Thymus (tissue), 11 donors: Measurements from ENCODE around the gene TMSB10. TPM values are rescaled to one million over a fixed set of nuclear protein-coding genes. Genes with fewer than 3 reads are reported as not detected.
"Not testable (repeated sequence)": the region's sequence is repeated elsewhere in the genome, so short reads cannot be mapped to it uniquely, and the experiment has no call there.

Experiments
- DNase-seq, 9 donors: peaks; one replicate each; pipeline ENCODE4 v3.0.0-alpha.2; 2013; ENCODE audit warnings: low spot score in 9 of 9, low read depth in 6 of 9, missing footprints in 1 of 9
- H3K27ac ChIP-seq, 2 donors: one replicate each; pipeline ENCODE4 v1.5.1; 2013; ENCODE audit warnings: control low read depth in 1 of 2, low read depth in 1 of 2, low read length in 1 of 2, mild to moderate bottlenecking in 1 of 2, moderate library complexity in 1 of 2
- H3K27me3 ChIP-seq, 2 donors: one replicate each; pipeline ENCODE4 v1.5.1; 2013; ENCODE audit warnings: low read length in 1 of 2; ENCODE audit not compliant: control insufficient read depth in 2 of 2, insufficient read depth in 1 of 2
- H3K36me3 ChIP-seq, 2 donors: one replicate each; pipeline ENCODE4 v1.5.1; 2013; ENCODE audit warnings: low read length in 1 of 2, mild to moderate bottlenecking in 1 of 2, moderate library complexity in 1 of 2; ENCODE audit not compliant: control insufficient read depth in 2 of 2, insufficient read depth in 2 of 2
- H3K4me1 ChIP-seq, 2 donors: one replicate each; pipeline ENCODE4 v1.5.1; 2013; ENCODE audit warnings: low read length in 2 of 2; ENCODE audit not compliant: control insufficient read depth in 2 of 2, insufficient read depth in 2 of 2
- H3K4me3 ChIP-seq, 2 donors: one replicate each; pipeline ENCODE4 v1.5.1; 2013; ENCODE audit warnings: low read length in 2 of 2, control low read depth in 1 of 2, mild to moderate bottlenecking in 1 of 2
- H3K9me3 ChIP-seq, 2 donors: one replicate each; pipeline ENCODE4 v1.5.1; 2013; ENCODE audit warnings: low read length in 1 of 2, mild to moderate bottlenecking in 1 of 2; ENCODE audit not compliant: control insufficient read depth in 2 of 2, insufficient read depth in 1 of 2
- WGBS: extraction: QIAGEN DNeasy Blood & Tissue Kit; methylation state at CpG from one replicate; pipeline ENCODE4 v1.1.7; 2013; 5-methylcytosine and 5-hydroxymethylcytosine counted together
- polyA plus RNA-seq: library from polyadenylated mRNA; stranded (reverse); fragments of 200-250 nt; gene quantifications from one replicate; pipeline ENCODE4 v1.2.3, GENCODE V29; 2013
- total RNA-seq: library from RNA; stranded (reverse); fragments of 120-200 nt; gene quantifications from one replicate; pipeline ENCODE4 v1.2.4, GENCODE V29; 2013
- donor health status: healthy.

TMSB10 gene
- total and polyA plus RNA-seq, 2 donors: 4,492 to 5,628 TPM

GRCh38 chr2:84904717-84905174 is 710 bp upstream of the TMSB10 start:
- Histone ChIP-seq H3K4me3 (peak overlapping the region; percentile 73 to 90), H3K36me3 (peaks cover 2 to 6% of the 10 kb centered on the region in 2 donors), H3K27me3 (peaks cover 0 to 5% of the 10 kb centered on the region in 2 donors), H3K9me3 (no peaks in the 10 kb centered on the region), H3K4me1 (peaks cover 7 to 26% of the 10 kb centered on the region in 2 donors), H3K27ac (peak overlapping the region; percentile 80 to 98)
- DNase-seq: peak in 1 of 9 donors; percentile 62
- WGBS: under 1% methylated on average over 21 of the region's 21 CpGs

GRCh38 chr2:84906108-84906899 is 848 bp downstream of the TMSB10 start:
- Histone ChIP-seq H3K4me3 (peak overlapping the region; percentile 90 to 97), H3K27ac (peak overlapping the region; percentile 86 to 98), H3K36me3 (peaks cover 2 to 6% of the 10 kb centered on the region in 2 donors), H3K4me1 (peaks cover 7 to 26% of the 10 kb centered on the region in 2 donors), H3K9me3 (no peaks in the 10 kb centered on the region), H3K27me3 (peaks cover 0 to 5% of the 10 kb centered on the region in 2 donors)
- WGBS: under 1% methylated on average over 38 of the region's 38 CpGs
- peak in 1 of 9 donors; percentile 34 for DNase-seq

- DNase-seq: peak in 3 of 9 donors; percentile 53 to 83 (median 58)
- Histone ChIP-seq H3K27me3 (peaks cover 0 to 5% of the 10 kb centered on the region in 2 donors), H3K4me1 (peaks cover 7 to 26% of the 10 kb centered on the region in 2 donors), H3K27ac (peak overlapping the region; percentile 86 to 98), H3K36me3 (peaks cover 2 to 6% of the 10 kb centered on the region in 2 donors), H3K4me3 (peak overlapping the region; percentile 90 to 97), H3K9me3 (no peaks in the 10 kb centered on the region)
- 15% methylated on average over 15 of the region's 15 CpGs for WGBS
These were observed 1.7 kb downstream of the TMSB10 start for GRCh38 chr2:84906900-84907714.

- 61% methylated on average over 2 of the region's 2 CpGs for WGBS
- DNase-seq: peak in 1 of 9 donors; percentile 58
- Histone ChIP-seq H3K36me3 (peaks cover 2 to 6% of the 10 kb centered on the region in 2 donors), H3K4me3 (no peak overlapping the region), H3K4me1 (peaks cover 6 to 26% of the 10 kb centered on the region in 2 donors), H3K9me3 (no peaks in the 10 kb centered on the region), H3K27me3 (peaks cover 0 to 5% of the 10 kb centered on the region in 2 donors), H3K27ac (no peak overlapping the region)
These were observed 3.7 kb downstream of the TMSB10 start for GRCh38 chr2:84908948-84909713.

GRCh38 chr2:84911135-84911678 is 5.8 kb downstream of the TMSB10 start:
- Histone ChIP-seq H3K4me3 (no peak overlapping the region), H3K27me3 (peaks cover 0 to 2% of the 10 kb centered on the region in 2 donors), H3K9me3 (no peaks in the 10 kb centered on the region), H3K4me1 (peaks cover 5 to 19% of the 10 kb centered on the region in 2 donors), H3K27ac (no peak overlapping the region), H3K36me3 (peaks cover 2 to 6% of the 10 kb centered on the region in 2 donors)
- DNase-seq: no peak
- WGBS: over 99% methylated on average over 5 of the region's 5 CpGs

- DNase-seq: no peak
- Histone ChIP-seq H3K9me3 (no peaks in the 10 kb centered on the region), H3K4me1 (peaks cover 0 to 9% of the 10 kb centered on the region in 2 donors), H3K36me3 (peaks cover 2 to 6% of the 10 kb centered on the region in 2 donors), H3K27me3 (no peaks in the 10 kb centered on the region), H3K4me3 (no peak overlapping the region), H3K27ac (no peak overlapping the region)
- 98% methylated on average over 4 of the region's 4 CpGs for WGBS
These were observed 7.5 kb downstream of the TMSB10 start for GRCh38 chr2:84912984-84913383.

GRCh38 chr2:84914334-84914733 is 8.9 kb downstream of the TMSB10 start:
- H3K4me1 ChIP-seq: no peaks in the 10 kb centered on the region

GRCh38 chr2:84915675-84916074 is 10.2 kb downstream of the TMSB10 start:
- not testable (repeated sequence) for H3K36me3 ChIP-seq, H3K27ac ChIP-seq, DNase-seq, H3K9me3 ChIP-seq, H3K4me3 ChIP-seq, H3K27me3 ChIP-seq, H3K4me1 ChIP-seq
- 99% methylated on average over 24 of the region's 24 CpGs for WGBS

More at GRCh38 chr2:84914334-84914733, 8.9 kb downstream of the TMSB10 start:
- Histone ChIP-seq H3K36me3 (peaks cover 0 to 3% of the 10 kb centered on the region in 2 donors), H3K27me3 (no peaks in the 10 kb centered on the region), H3K9me3 (no peaks in the 10 kb centered on the region), H3K27ac (no peak overlapping the region), H3K4me3 (no peak overlapping the region)
- WGBS: 97% methylated on average over 6 of the region's 6 CpGs
- DNase-seq: no peak
